OCI-LY7 (cell line): ENCODE measurements around the gene GGA1. TPM values are rescaled to one million over a fixed set of nuclear protein-coding genes. Genes with fewer than 3 reads are reported as not detected.

Source experiments
- BruUV-seq: library from RNA; stranded (reverse); fragments of 400-500 nt; replicated peaks from 2 replicates; lab custom pipeline; 2021; lab: Mats Ljungman, UMichigan
- CTCF ChIA-PET: fragments of 300-600 bp; sonication (Branson Sonifier 250); formaldehyde crosslinking; loops from one replicate; lab custom pipeline; 2022; ENCODE audit warnings: antibody characterized with exemption; ENCODE audit not compliant: unreplicated experiment; lab: Charles Lee
- POLR2A ChIA-PET: fragments of 300-600 bp; sonication (Branson Sonifier 250); formaldehyde crosslinking; loops from one replicate; lab custom pipeline; 2022; ENCODE audit warnings: antibody characterized with exemption; lab: Charles Lee
- DNase-seq: peaks from one replicate; pipeline ENCODE4 v3.0.0-alpha.2; 2015; ENCODE audit warnings: low spot score
- H2AFZ ChIP-seq: fragments of 200-600 bp; sonication (generic), shearing (Covaris generic); 2 replicates; pipeline ENCODE4 v1.6.1; 2014; ENCODE audit warnings: mild to moderate bottlenecking, antibody characterized with exemption, low read length, moderate library complexity
- H3K27ac ChIP-seq: fragments of 200-600 bp; sonication (generic); 2 replicates; pipeline ENCODE4 v1.5.1; 2014; ENCODE audit warnings: mixed run types, low read depth, mild to moderate bottlenecking, moderate library complexity, low read length, inconsistent platforms; ENCODE audit not compliant: poor library complexity, severe bottlenecking
- H3K36me3 ChIP-seq: fragments of 200-600 bp; sonication (generic); 2 replicates; pipeline ENCODE4 v1.6.1; 2014; ENCODE audit warnings: mild to moderate bottlenecking, antibody characterized with exemption, low read length, moderate library complexity, mixed read lengths; ENCODE audit not compliant: insufficient read depth
- H3K4me1 ChIP-seq: fragments of 200-600 bp; sonication (generic); 2 replicates; pipeline ENCODE4 v1.5.1; 2014; ENCODE audit warnings: mild to moderate bottlenecking, low read length; ENCODE audit not compliant: insufficient read depth, poor library complexity, severe bottlenecking
- H3K4me2 ChIP-seq: fragments of 200-600 bp; sonication (generic); 2 replicates; pipeline ENCODE4 v1.6.1; 2014; ENCODE audit warnings: mild to moderate bottlenecking, low read length
- H3K4me3 ChIP-seq: fragments of 200-600 bp; sonication (generic); 2 replicates; pipeline ENCODE4 v1.5.1; 2014; ENCODE audit warnings: mild to moderate bottlenecking, low read depth, low read length; ENCODE audit not compliant: poor library complexity, severe bottlenecking
- H3K79me2 ChIP-seq: fragments of 200-600 bp; sonication (generic); 2 replicates; pipeline ENCODE4 v1.6.1; 2016; ENCODE audit warnings: low read depth, mild to moderate bottlenecking, low read length, moderate library complexity, mixed read lengths; ENCODE audit not compliant: insufficient read depth
- H3K9me2 ChIP-seq: fragments of 200-600 bp; sonication (generic); 2 replicates; pipeline ENCODE4 v1.6.1; 2016; ENCODE audit warnings: mild to moderate bottlenecking, low read length, mixed read lengths; ENCODE audit not compliant: insufficient read depth
- H3K9me3 ChIP-seq: fragments of 200-600 bp; sonication (generic); 2 replicates; pipeline ENCODE4 v1.6.1; 2014; ENCODE audit warnings: mild to moderate bottlenecking, mixed run types, low read length, mixed read lengths
- H4K20me1 ChIP-seq: fragments of 200-600 bp; sonication (generic); 2 replicates; pipeline ENCODE4 v1.6.1; 2014; ENCODE audit warnings: mild to moderate bottlenecking, antibody characterized with exemption, low read length, moderate library complexity, mixed read lengths; ENCODE audit not compliant: insufficient read depth
- EZH2phosphoT487 ChIP-seq: fragments of 200-600 bp; sonication (generic); IDR thresholded peaks from 2 replicates; pipeline ENCODE4 v1.6.1; 2018; ENCODE audit warnings: low read depth, borderline replicate concordance, mild to moderate bottlenecking, mixed run types, antibody characterized with exemption, low read length, moderate library complexity, mixed read lengths
- intact Hi-C: fragments of 100-400 bp; cut with micrococcal nuclease; formaldehyde crosslinking; loops from one replicate; pipeline ENCODE4 v1.10.0; 2022; ENCODE audit not compliant: unreplicated experiment
- total RNA-seq, 2 experiments: library from RNA; depleted of rRNA in 1 of 2; stranded (reverse); fragments of >200 nt in 1 of 2; shearing (Covaris generic) in 1 of 2; gene quantifications; 2 replicates each; pipeline ENCODE4 v1.2.3, GENCODE V29; 2014 to 2022
- TF ChIP-seq, protein P1 (sequence below): fragments of 200-600 bp; sonication (generic); conservative IDR thresholded peaks from 2 replicates; pipeline ENCODE4 v1.5.1; 2014; ENCODE audit warnings: mild to moderate bottlenecking, antibody characterized with exemption, low read length, moderate library complexity, mixed read lengths

The GGA1 gene
- total RNA-seq, 2 experiments from 2014 or later, result 127 to 172 TPM

DNA sequence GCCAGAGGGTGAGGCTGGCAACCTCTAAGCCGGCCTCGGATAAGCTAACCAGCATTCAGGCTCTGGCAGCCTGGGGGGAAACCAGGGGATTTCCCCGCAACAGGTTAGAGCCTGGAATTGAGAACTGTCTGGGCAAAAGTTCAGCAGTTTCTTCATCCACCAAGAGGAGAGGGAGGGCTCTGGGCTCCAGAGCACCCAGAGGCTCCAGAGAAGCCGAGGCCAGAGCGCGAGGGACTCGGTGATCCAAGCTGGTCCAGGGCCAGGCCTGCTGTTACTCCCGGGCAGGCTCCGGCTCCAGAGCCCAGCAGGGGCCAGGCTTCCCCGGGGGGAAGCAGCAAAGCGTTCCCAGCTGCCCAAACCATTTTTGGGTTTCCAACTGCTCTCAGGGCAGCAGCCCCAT is 17.5 kb downstream of the GGA1 start:
- BruUV-seq, result no TSS peak
- Histone ChIP-seq H3K36me3 (peaks cover 78% of the 10 kb centered on the region; the same call in 1 of the 2 replicates), H3K4me1 (peaks cover 39% of the 10 kb centered on the region), H3K9me3 (no peaks in the 10 kb centered on the region), H2AFZ (no peak overlapping the region), H3K79me2 (no peaks in the 10 kb centered on the region), H4K20me1 (no peaks in the 10 kb centered on the region), H3K4me2 (peak overlapping the region; percentile 63; the same call in 1 of the 2 replicates), H3K9me2 (no peaks in the 10 kb centered on the region), H3K4me3 (no peak overlapping the region), H3K27ac (no peak overlapping the region)
- ChIA-PET POLR2A (no interaction called here), CTCF (no interaction called here)
- no peak for TF ChIP-seq EZH2phosphoT487
- TF ChIP-seq, protein P1, sequence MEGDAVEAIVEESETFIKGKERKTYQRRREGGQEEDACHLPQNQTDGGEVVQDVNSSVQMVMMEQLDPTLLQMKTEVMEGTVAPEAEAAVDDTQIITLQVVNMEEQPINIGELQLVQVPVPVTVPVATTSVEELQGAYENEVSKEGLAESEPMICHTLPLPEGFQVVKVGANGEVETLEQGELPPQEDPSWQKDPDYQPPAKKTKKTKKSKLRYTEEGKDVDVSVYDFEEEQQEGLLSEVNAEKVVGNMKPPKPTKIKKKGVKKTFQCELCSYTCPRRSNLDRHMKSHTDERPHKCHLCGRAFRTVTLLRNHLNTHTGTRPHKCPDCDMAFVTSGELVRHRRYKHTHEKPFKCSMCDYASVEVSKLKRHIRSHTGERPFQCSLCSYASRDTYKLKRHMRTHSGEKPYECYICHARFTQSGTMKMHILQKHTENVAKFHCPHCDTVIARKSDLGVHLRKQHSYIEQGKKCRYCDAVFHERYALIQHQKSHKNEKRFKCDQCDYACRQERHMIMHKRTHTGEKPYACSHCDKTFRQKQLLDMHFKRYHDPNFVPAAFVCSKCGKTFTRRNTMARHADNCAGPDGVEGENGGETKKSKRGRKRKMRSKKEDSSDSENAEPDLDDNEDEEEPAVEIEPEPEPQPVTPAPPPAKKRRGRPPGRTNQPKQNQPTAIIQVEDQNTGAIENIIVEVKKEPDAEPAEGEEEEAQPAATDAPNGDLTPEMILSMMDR, result no peak
- DNase-seq, result no peak
- intact Hi-C loops, result no loop called here

DNA sequence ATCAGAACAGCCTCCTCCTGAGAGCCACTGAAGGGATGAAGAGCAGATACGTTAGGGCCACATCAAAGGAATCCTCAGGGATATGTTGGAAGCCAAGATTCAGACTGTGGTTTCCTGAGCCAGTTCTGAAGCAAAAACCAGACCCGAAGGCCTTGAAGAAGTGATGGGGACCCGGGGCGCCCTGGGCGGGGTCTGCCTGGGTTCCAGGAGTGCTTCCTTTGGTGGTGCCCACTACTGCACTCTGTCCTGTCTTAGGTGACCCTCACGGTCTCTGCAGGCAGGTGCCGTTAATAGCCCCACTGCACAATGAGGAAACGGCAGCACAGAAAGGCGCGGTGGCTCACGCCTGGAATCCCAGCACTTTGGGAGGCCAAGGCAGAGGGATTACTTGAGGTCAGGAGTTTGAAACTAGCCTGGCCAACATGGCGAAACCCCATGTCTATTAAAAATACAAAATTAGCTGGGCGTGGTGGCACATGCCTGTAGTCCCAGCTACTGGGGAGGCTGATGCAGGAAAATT is 18.0 kb downstream of the GGA1 start:
- DNase-seq, result no peak
- Histone ChIP-seq H3K4me1 (peaks cover 39% of the 10 kb centered on the region), H3K4me3 (no peak overlapping the region), H3K9me3 (no peaks in the 10 kb centered on the region), H3K79me2 (no peaks in the 10 kb centered on the region), H3K27ac (peak overlapping the region; percentile 82), H2AFZ (no peak overlapping the region), H3K36me3 (peaks cover 78% of the 10 kb centered on the region; the same call in 1 of the 2 replicates), H3K9me2 (no peaks in the 10 kb centered on the region), H3K4me2 (peak overlapping the region; percentile 63), H4K20me1 (no peaks in the 10 kb centered on the region)
- no peak for TF ChIP-seq EZH2phosphoT487
- TF ChIP-seq, protein P1, result no peak
- ChIA-PET POLR2A (interaction anchor here (0.9 to 1.2 kb wide), 6 partner anchors 8 to 54 kb away, joined by 3 to 6 read pairs (median 4); partner anchors contain the start of gene PDXP), CTCF (no interaction called here)
- intact Hi-C loops, result no loop called here
- BruUV-seq, result no TSS peak

DNA sequence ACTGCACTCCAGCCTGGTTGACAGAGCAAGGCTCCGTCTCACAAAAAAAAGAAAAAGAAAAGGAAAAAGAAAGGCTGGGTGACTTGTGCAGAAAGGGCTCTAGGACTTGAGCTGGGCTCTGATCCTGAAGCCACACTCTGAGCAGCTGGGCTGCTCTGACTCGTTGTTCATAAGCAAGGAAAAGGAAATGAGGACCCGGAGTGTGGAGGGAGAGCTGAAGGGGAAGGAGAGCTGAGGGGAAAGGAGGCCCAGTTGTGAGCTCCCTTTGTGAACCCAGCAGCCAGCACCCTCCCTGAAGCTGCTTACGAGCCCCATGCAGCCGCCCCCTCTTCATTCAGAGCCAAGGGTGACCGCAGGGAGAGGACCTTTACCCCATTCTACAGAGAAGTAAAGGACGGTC is 18.5 kb downstream of the GGA1 start:
- Histone ChIP-seq H3K4me3 (peak overlapping the region; percentile 30), H2AFZ (no peak overlapping the region), H3K9me2 (no peaks in the 10 kb centered on the region), H3K36me3 (peaks cover 83% of the 10 kb centered on the region; the same call in 1 of the 2 replicates), H3K79me2 (no peaks in the 10 kb centered on the region), H3K9me3 (no peaks in the 10 kb centered on the region), H3K27ac (peak overlapping the region; percentile 82), H3K4me2 (peak overlapping the region; percentile 63), H4K20me1 (no peaks in the 10 kb centered on the region), H3K4me1 (peaks cover 39% of the 10 kb centered on the region)
- no peak for TF ChIP-seq EZH2phosphoT487
- TF ChIP-seq, protein P1, result no peak
- BruUV-seq, result no TSS peak
- POLR2A ChIA-PET, result interaction anchor here (0.5 to 1.2 kb wide), 8 partner anchors 9 to 67 kb away, joined by 3 to 6 read pairs (median 4); partner anchors contain the start of genes GGA1 and PDXP
- CTCF ChIA-PET, result no interaction called here
- DNase-seq, result no peak
- intact Hi-C loops, result no loop called here
